Gastroesophageal sphincter (tissue), 3 donors: ENCODE measurements around the gene RBBP6.

Experiments
- POLR2AphosphoS5 ChIP-seq: sonication (generic); formaldehyde crosslinking; IDR thresholded peaks from one replicate; pipeline ENCODE4 v1.6.1; 2017; ENCODE audit warnings: antibody characterized with exemption
- TF ChIP-seq, protein P1 (sequence below), 4 experiments: fragments of 200-600 bp in 2 of 4; fragments of 450-650 bp in 2 of 4; sonication (generic) in 1 of 4; IDR thresholded peaks; one replicate each; pipeline ENCODE4 v1.5.1; 2017 to 2019; ENCODE audit warnings: antibody characterized with exemption in 4 of 4, mild to moderate bottlenecking in 2 of 4, moderate library complexity in 2 of 4

GRCh38 chr16:24525970-24526559 is 13.3 kb upstream of the RBBP6 start:
- TF ChIP-seq, protein P1, sequence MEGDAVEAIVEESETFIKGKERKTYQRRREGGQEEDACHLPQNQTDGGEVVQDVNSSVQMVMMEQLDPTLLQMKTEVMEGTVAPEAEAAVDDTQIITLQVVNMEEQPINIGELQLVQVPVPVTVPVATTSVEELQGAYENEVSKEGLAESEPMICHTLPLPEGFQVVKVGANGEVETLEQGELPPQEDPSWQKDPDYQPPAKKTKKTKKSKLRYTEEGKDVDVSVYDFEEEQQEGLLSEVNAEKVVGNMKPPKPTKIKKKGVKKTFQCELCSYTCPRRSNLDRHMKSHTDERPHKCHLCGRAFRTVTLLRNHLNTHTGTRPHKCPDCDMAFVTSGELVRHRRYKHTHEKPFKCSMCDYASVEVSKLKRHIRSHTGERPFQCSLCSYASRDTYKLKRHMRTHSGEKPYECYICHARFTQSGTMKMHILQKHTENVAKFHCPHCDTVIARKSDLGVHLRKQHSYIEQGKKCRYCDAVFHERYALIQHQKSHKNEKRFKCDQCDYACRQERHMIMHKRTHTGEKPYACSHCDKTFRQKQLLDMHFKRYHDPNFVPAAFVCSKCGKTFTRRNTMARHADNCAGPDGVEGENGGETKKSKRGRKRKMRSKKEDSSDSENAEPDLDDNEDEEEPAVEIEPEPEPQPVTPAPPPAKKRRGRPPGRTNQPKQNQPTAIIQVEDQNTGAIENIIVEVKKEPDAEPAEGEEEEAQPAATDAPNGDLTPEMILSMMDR (IDR thresholded peaks at IDR 0.05), result no peak
- TF ChIP-seq POLR2AphosphoS5, result no peak
